Esophagus muscularis mucosa (tissue), 4 donors: ENCODE measurements around the gene EVI5. TPM values are rescaled to one million over a fixed set of nuclear protein-coding genes. Genes with fewer than 3 reads are reported as not detected.

ENCODE experiments used
- DNase-seq: peaks from one replicate; pipeline ENCODE4 v3.0.0-alpha.2; 2017; ENCODE audit errors: extremely low spot score
- H3K27ac ChIP-seq, 4 donors: fragments of 200-600 bp; sonication (generic); replicated peaks in 1 of 4; 1 replicate in 3 of 4; 2 replicates in 1 of 4; pipeline ENCODE4 v1.5.1; 2016 to 2019; ENCODE audit warnings: mild to moderate bottlenecking in 1 of 4
- H3K27me3 ChIP-seq, 4 donors: fragments of 200-600 bp; sonication (generic); one replicate each; pipeline versions ENCODE4 v1.5.1 to v1.6.0; 2016 to 2019
- H3K36me3 ChIP-seq, 4 donors: fragments of 200-600 bp; sonication (generic); one replicate each; pipeline ENCODE4 v1.5.1; 2016 to 2019
- H3K4me1 ChIP-seq, 4 donors: fragments of 200-600 bp; sonication (generic); one replicate each; pipeline ENCODE4 v1.5.1; 2016 to 2019
- H3K4me3 ChIP-seq, 4 donors: fragments of 200-600 bp; sonication (generic); 1 replicate in 2 of 4; 2 replicates in 2 of 4; pipeline ENCODE4 v1.5.1; 2016 to 2019; ENCODE audit warnings: mild to moderate bottlenecking in 4 of 4, moderate library complexity in 1 of 4
- H3K9me3 ChIP-seq, 4 donors: fragments of 200-600 bp; sonication (generic); 1 replicate in 3 of 4; 2 replicates in 1 of 4; pipeline ENCODE4 v1.5.1; 2016 to 2019
- EP300 ChIP-seq: sonication (generic); formaldehyde crosslinking; IDR thresholded peaks from one replicate; pipeline ENCODE4 v1.6.1; 2017; ENCODE audit warnings: antibody characterized with exemption
- POLR2A ChIP-seq: fragments of 450-650 bp; IDR thresholded peaks from one replicate; pipeline ENCODE4 v1.6.1; 2017; ENCODE audit warnings: antibody characterized with exemption, moderate library complexity, mild to moderate bottlenecking, low read depth
- POLR2AphosphoS5 ChIP-seq, 2 donors: sonication (generic); formaldehyde crosslinking; IDR thresholded peaks; one replicate each; pipeline ENCODE4 v1.6.1; 2017; ENCODE audit warnings: antibody characterized with exemption in 2 of 2
- WGBS: methylation state at CpG from one replicate; pipeline ENCODE4 v1.1.5; 2018; 5-methylcytosine and 5-hydroxymethylcytosine counted together
- intact Hi-C: fragments of 100-400 bp; cut with DNase I; formaldehyde crosslinking; loops from one replicate; pipeline ENCODE4 v1.15.1; 2023
- total RNA-seq, 4 donors: library from RNA; depleted of rRNA; stranded (reverse); fragments of >200 nt; gene quantifications; one replicate each; pipeline versions ENCODE4 v1.1.0 to v1.2.1, GENCODE V29; 2016
- TF ChIP-seq, protein P1 (sequence below), 3 experiments: fragments of 200-600 bp in 2 of 3; fragments of 450-650 bp in 1 of 3; sonication (generic) in 2 of 3; IDR thresholded peaks; one replicate each; pipeline ENCODE4 v1.5.1; 2017 to 2019; ENCODE audit warnings: antibody characterized with exemption in 3 of 3, mild to moderate bottlenecking in 2 of 3, moderate library complexity in 1 of 3

The EVI5 gene
- total RNA-seq, 4 donors from 2014 or later = 32.3 to 55.2 (median 40.4) TPM

DNA sequence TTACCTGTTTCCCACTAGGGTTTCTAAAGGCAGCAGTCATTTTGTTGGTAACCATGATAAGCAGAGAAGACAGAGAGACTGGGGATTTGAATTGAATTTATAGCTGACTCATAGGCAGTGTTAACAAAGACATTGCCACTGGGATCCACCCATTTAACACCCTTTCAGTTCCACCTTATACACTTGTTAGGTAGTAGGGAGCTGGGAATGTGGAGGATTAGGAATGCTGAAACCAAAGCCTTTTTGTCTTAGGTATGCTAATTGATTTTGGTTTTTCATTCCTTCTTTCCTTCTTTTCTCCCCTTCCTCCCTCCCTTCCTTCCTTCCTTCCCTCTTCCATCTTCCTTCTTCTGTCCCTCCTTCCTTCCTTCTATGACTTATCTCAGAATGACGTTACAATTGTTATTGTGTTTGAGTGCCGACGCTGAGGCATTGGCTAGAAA is 7.5 kb upstream of the EVI5 start:
- Histone ChIP-seq H3K27ac (no peak overlapping the region), H3K36me3 (no peaks in the 10 kb centered on the region), H3K4me1 (peaks cover 0 to 3% (median 0%) of the 10 kb centered on the region in 4 donors), H3K27me3 (no peaks in the 10 kb centered on the region), H3K9me3 (no peaks in the 10 kb centered on the region), H3K4me3 (no peak overlapping the region)
- WGBS = 55% methylated on average over 3 of the region's 3 CpGs
- TF ChIP-seq, protein P1, sequence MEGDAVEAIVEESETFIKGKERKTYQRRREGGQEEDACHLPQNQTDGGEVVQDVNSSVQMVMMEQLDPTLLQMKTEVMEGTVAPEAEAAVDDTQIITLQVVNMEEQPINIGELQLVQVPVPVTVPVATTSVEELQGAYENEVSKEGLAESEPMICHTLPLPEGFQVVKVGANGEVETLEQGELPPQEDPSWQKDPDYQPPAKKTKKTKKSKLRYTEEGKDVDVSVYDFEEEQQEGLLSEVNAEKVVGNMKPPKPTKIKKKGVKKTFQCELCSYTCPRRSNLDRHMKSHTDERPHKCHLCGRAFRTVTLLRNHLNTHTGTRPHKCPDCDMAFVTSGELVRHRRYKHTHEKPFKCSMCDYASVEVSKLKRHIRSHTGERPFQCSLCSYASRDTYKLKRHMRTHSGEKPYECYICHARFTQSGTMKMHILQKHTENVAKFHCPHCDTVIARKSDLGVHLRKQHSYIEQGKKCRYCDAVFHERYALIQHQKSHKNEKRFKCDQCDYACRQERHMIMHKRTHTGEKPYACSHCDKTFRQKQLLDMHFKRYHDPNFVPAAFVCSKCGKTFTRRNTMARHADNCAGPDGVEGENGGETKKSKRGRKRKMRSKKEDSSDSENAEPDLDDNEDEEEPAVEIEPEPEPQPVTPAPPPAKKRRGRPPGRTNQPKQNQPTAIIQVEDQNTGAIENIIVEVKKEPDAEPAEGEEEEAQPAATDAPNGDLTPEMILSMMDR (IDR thresholded peaks at IDR 0.05) = no peak
- TF ChIP-seq EP300 (no peak), POLR2AphosphoS5 (IDR thresholded peaks at IDR 0.05) (no peak), POLR2A (no peak)
- intact Hi-C loops = no loop called here
- no peak for DNase-seq

DNA sequence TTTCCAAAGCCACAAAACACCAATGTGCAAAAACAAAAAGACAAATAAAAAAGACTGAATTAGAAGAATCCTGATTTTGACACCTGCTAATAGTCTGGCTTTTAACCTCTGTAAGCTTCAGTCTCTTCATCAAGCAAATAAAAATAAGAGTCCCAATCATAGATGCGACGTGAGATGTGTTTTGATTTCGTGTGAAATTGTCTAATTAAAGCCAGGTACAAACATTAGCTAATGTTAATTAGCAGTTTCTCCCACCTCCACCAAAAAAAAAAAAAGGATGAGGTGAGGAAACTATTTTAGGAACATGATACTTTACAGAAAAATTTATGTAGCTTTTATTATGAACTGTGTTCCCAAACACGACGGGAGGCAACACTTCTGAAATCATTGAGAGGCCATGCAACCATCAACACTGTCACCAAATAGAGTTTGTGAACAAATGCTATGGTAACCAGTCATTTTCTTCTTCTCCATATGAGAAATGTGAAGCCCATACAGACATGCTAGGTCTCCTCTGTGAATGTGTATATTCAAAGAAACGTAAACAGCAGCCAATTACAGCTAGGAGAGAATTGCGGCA is 6.7 kb upstream of the EVI5 start:
- intact Hi-C loops = no loop called here
- H3K9me3 ChIP-seq = no peaks in the 10 kb centered on the region
- H3K27me3 ChIP-seq = no peaks in the 10 kb centered on the region
- H3K27ac ChIP-seq = no peak overlapping the region
- H3K4me1 ChIP-seq = peaks cover 0 to 3% (median 0%) of the 10 kb centered on the region in 4 donors
- TF ChIP-seq, protein P1 (IDR thresholded peaks at IDR 0.05) = no peak
- TF ChIP-seq POLR2AphosphoS5 (IDR thresholded peaks at IDR 0.05) (no peak), EP300 (no peak), POLR2A (no peak)
- 73% methylated on average over 7 of the region's 7 CpGs for WGBS
- H3K4me3 ChIP-seq = no peak overlapping the region
- DNase-seq = no peak
- no peaks in the 10 kb centered on the region for H3K36me3 ChIP-seq

DNA sequence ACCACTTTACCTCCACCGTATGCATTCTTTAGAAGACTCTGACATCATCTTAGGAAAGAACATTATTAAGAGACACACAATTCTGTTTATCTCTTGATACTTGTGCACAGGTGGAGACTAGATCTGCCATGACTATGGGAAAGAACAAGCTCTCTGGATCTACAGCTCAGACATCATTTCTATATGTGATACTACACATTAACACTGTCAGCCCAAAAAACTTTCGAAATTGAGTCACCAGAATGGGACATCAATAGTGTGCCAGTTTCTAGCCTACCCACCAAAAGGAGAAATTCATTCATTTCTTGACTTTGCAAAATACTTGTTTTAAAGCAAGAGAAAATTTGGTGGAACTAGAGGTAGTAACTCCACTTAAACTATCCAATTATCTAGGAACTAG is 6.0 kb upstream of the EVI5 start:
- H3K9me3 ChIP-seq = no peaks in the 10 kb centered on the region
- no peaks in the 10 kb centered on the region for H3K36me3 ChIP-seq
- H3K27me3 ChIP-seq = no peaks in the 10 kb centered on the region
- TF ChIP-seq POLR2A = no peak
- TF ChIP-seq POLR2AphosphoS5 (IDR thresholded peaks at IDR 0.05) = no peak
- TF ChIP-seq, protein P1 (IDR thresholded peaks at IDR 0.05) = no peak
- TF ChIP-seq EP300 = no peak
- H3K4me1 ChIP-seq = peaks cover 0 to 3% (median under 1%) of the 10 kb centered on the region in 4 donors
- 87% methylated on average over 2 of the region's 2 CpGs for WGBS
- H3K27ac ChIP-seq = no peak overlapping the region
- DNase-seq = no peak
- intact Hi-C loops = no loop called here
- no peak overlapping the region for H3K4me3 ChIP-seq

DNA sequence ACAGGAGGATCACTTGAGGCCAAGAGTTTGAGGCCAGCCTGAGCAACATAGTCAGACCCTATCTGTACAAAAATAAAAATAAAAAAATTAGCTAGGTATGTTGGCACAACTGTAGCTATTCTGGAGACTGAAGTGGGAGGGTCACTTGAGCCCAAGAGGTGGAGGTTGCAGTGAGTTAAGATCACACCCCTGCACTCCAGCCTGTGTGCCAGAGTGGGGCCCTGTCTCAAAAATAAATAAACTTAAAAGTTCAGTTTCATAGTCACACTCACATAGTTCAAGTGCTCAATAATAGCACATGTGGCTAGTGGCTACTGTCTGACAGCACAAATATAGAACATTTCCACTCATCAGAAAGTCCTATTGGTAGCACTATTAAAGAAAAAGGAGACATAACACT is 5.2 kb upstream of the EVI5 start:
- no peak for DNase-seq
- no peaks in the 10 kb centered on the region for H3K27me3 ChIP-seq

DNA sequence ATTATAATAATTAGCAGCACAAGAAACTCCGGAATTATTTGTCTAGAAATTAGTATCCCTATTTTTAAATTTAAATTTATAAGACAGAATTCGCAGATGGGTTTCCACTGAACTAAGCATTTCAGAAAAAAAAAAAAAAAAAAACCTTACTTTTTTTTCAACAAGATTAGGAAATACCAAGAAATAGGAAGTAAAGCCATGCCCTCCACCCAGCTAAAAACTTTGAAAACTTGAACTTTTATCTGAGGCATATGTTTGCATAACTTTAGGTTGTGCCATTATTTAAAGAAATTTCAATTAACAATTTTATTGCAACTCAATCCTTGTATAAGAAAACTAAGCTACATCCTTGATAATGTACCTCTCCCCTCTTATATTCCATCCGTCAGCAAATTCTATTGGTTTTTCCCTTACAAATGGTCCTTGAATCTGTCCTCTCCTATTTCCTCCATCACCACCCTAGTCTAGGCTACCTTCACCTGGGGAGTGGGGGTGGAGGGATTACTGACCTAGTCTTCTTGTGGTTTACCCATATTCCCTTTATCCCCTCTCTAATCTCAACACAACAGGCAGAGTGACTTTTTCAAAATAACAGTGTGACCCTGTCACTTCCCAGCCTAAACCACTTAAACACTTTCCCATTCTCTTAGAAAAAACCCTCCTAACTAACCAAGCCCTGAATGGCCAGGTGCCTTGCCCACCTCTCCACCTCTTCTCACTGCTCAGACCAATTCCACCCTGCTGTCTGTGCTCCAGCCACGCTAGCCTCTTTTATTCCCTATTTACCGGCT is 1.4 kb upstream of the EVI5 start:
- WGBS = 80% methylated on average over 5 of the region's 5 CpGs
- Histone ChIP-seq H3K4me3 (peak overlapping the region; percentile 74 to 99 (median 90)), H3K27me3 (no peaks in the 10 kb centered on the region), H3K27ac (peak overlapping the region in 3 of 4 donors; percentile 99), H3K4me1 (peaks cover 19 to 35% (median 28%) of the 10 kb centered on the region in 4 donors), H3K36me3 (no peaks in the 10 kb centered on the region), H3K9me3 (no peaks in the 10 kb centered on the region)
- intact Hi-C loops = loop anchor here (10.0 kb wide), 1 partner anchor 48 kb away; the partner anchor contains the start of gene RPL5
- TF ChIP-seq, protein P1 (IDR thresholded peaks at IDR 0.05) = no peak
- no peak for TF ChIP-seq EP300
- DNase-seq = no peak

More for the DNA sequence above, 5.2 kb upstream of the EVI5 start:
- intact Hi-C loops = no loop called here
- TF ChIP-seq POLR2AphosphoS5 (IDR thresholded peaks at IDR 0.05) (no peak), EP300 (no peak)
- H3K4me1 ChIP-seq = peaks cover 4 to 8% (median 7%) of the 10 kb centered on the region in 4 donors
- H3K36me3 ChIP-seq = no peaks in the 10 kb centered on the region
- no peaks in the 10 kb centered on the region for H3K9me3 ChIP-seq
- H3K4me3 ChIP-seq = no peak overlapping the region
- H3K27ac ChIP-seq = no peak overlapping the region
